Neural cell (in vitro differentiated cells): ENCODE data around the gene RPL26.

Experiments used
- EP300 ChIP-seq: fragments of 450-650 bp; conservative IDR thresholded peaks from 2 replicates; pipeline ENCODE4 v1.6.1; 2014; ENCODE audit warnings: antibody characterized with exemption, mild to moderate bottlenecking, moderate library complexity; ENCODE audit not compliant: poor library complexity, severe bottlenecking
- MXI1 ChIP-seq: fragments of 450-650 bp; conservative IDR thresholded peaks from 2 replicates; pipeline ENCODE4 v1.6.1; 2014; ENCODE audit warnings: antibody characterized with exemption, mild to moderate bottlenecking; ENCODE audit not compliant: poor library complexity, severe bottlenecking
- RAD21 ChIP-seq: fragments of 450-650 bp; conservative IDR thresholded peaks from 2 replicates; pipeline ENCODE4 v1.6.1; 2014; ENCODE audit warnings: antibody characterized with exemption, mild to moderate bottlenecking, moderate library complexity
- REST ChIP-seq: IDR thresholded peaks from 2 replicates; pipeline ENCODE4 v1.6.1; 2012; ENCODE audit warnings: borderline replicate concordance
- TAF1 ChIP-seq: IDR thresholded peaks from 2 replicates; pipeline ENCODE4 v1.6.1; 2012; ENCODE audit warnings: low read depth
- TF ChIP-seq, protein P1 (sequence below): fragments of 450-650 bp; IDR thresholded peaks from 2 replicates; pipeline ENCODE4 v1.5.1; 2014; ENCODE audit warnings: antibody characterized with exemption, mild to moderate bottlenecking, moderate library complexity; ENCODE audit not compliant: poor library complexity, severe bottlenecking

DNA sequence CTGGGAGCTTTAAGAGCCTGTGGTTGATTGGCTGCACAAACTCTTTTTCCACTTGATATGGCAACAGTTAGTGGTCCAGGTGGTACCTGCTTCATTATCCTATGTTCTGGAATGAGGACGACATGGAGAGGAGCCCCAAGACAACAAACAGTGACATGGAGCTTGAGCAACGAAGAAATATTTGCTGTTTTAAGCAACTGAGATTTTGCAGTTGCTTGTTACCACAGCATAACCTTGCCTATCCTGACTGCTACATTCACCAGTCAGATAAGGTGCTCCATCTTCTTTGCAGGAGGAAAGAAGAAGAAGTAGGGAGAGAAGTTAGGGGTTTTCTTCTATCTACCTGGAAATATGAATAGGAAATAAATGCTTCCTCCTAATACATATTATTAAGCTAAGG lies 50.9 kb downstream of the RPL26 start:
- TF ChIP-seq, protein P1, sequence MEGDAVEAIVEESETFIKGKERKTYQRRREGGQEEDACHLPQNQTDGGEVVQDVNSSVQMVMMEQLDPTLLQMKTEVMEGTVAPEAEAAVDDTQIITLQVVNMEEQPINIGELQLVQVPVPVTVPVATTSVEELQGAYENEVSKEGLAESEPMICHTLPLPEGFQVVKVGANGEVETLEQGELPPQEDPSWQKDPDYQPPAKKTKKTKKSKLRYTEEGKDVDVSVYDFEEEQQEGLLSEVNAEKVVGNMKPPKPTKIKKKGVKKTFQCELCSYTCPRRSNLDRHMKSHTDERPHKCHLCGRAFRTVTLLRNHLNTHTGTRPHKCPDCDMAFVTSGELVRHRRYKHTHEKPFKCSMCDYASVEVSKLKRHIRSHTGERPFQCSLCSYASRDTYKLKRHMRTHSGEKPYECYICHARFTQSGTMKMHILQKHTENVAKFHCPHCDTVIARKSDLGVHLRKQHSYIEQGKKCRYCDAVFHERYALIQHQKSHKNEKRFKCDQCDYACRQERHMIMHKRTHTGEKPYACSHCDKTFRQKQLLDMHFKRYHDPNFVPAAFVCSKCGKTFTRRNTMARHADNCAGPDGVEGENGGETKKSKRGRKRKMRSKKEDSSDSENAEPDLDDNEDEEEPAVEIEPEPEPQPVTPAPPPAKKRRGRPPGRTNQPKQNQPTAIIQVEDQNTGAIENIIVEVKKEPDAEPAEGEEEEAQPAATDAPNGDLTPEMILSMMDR = no peak
- TF ChIP-seq EP300 (no peak), RAD21 (no peak), REST (no peak), MXI1 (no peak), TAF1 (no peak)
